Measurements from ENCODE around the gene PGAP6. TPM values are rescaled to one million over a fixed set of nuclear protein-coding genes. Genes with fewer than 3 reads are reported as not detected.

Gene PGAP6
- total and polyA plus RNA-seq, 2 of the 8 experiments (the other 6 are each of a cell fraction or from before 2014, with no cell fraction given) = 86.8 to 364 TPM

GRCh38 chr16:380762-381011 lies 1.1 kb downstream of the PGAP6 start:
- peaks cover 4% of the 10 kb centered on the region; the same call in 1 of the 2 replicates for H3K79me1 ChIP-seq (ENCODE audit: low read depth, low read length)
- no peak overlapping the region for H3K23ac ChIP-seq (ENCODE audit: insufficient read length)
- peak overlapping the region; percentile 84; the same call in 1 of the 2 replicates for H2BK12ac ChIP-seq (ENCODE audit: low read depth, low read length)
- peaks cover 11 to 24% of the 10 kb centered on the region in 2 experiments for H4K20me1 ChIP-seq (replicated peaks in 1 of 2; ENCODE audit: control insufficient read depth in 1 of 2, insufficient read depth in 2 of 2, low read length in 2 of 2)
- no peak for FAIRE-seq
- peak overlapping the region; percentile 87; the same call in 1 of the 2 replicates for H2BK5ac ChIP-seq (ENCODE audit: low read depth, low read length)
- no peak overlapping the region for H4K8ac ChIP-seq (ENCODE audit: extremely low read depth, insufficient read depth, low read length)
- peak overlapping the region; percentile 59 to 94 (median 82) for H3K4me3 ChIP-seq (ENCODE audit: extremely low read depth in 1 of 4, insufficient read depth in 2 of 4, low read depth in 3 of 4, low read length in 4 of 4)
- peak overlapping the region; percentile 68 to 93 for H3K4me2 ChIP-seq (ENCODE audit: insufficient read depth in 1 of 2, low read depth in 2 of 2, low read length in 2 of 2)
- peak overlapping the region; percentile 99; the same call in 1 of the 2 replicates for H2BK15ac ChIP-seq (ENCODE audit: low read length)
- no peak overlapping the region for H2BK120ac ChIP-seq (replicated peaks; ENCODE audit: low read depth, low read length)
- H3K4ac ChIP-seq (replicated peaks; ENCODE audit: insufficient read length, low read depth, low read length) = no peak overlapping the region
- ChIA-PET POLR2A (ENCODE audit: partially characterized antibody) (interaction anchor here (0.8 to 3.0 kb wide), 6 partner anchors 10 to 327 kb away, joined by 3 to 22 read pairs (median 4); partner anchors contain the start of genes DECR2, MRPL28, POLR3K and SNRNP25), CTCF (ENCODE audit: partially characterized antibody) (no interaction called here)
- H2BK20ac ChIP-seq (ENCODE audit: low read length) = no peak overlapping the region
- H3K18ac ChIP-seq (ENCODE audit: extremely low read depth, low read length) = peak overlapping the region; percentile 48; the same call in 1 of the 2 replicates
- peaks cover 8 to 28% (median 19%) of the 10 kb centered on the region in 4 experiments for H3K4me1 ChIP-seq (replicated peaks in 1 of 4; ENCODE audit: control insufficient read depth in 3 of 4, insufficient read depth in 4 of 4, low read length in 3 of 4)
- peak overlapping the region; percentile 28 for H4K5ac ChIP-seq (ENCODE audit: insufficient read length, low read depth, low read length)
- DNase-seq (ENCODE audit: low read depth in 1 of 2, low spot score in 2 of 2) = no peak
- H2AK5ac ChIP-seq (ENCODE audit: low read depth, low read length) = no peak overlapping the region
- H3K9ac ChIP-seq (replicated peaks in 1 of 4; ENCODE audit: extremely low read depth in 1 of 4, low read depth in 3 of 4, low read length in 3 of 4) = peak overlapping the region in 3 of 4 experiments; percentile 42 to 55 (median 50); a peak in 3 of 7 replicates
- H3K14ac ChIP-seq (ENCODE audit: insufficient read length) = no peak overlapping the region
- no peaks in the 10 kb centered on the region for H3K9me3 ChIP-seq (ENCODE audit: insufficient read depth in 2 of 2, low read depth in 1 of 2, low read length in 1 of 2)
- H4K91ac ChIP-seq (replicated peaks; ENCODE audit: insufficient read length, low read length) = no peak overlapping the region
- H3K79me2 ChIP-seq (ENCODE audit: control insufficient read depth in 1 of 2, insufficient read depth in 2 of 2, low read length in 2 of 2) = peaks cover 0 to 24% of the 10 kb centered on the region in 2 experiments; a peak in 2 of 4 replicates
- peaks cover 13% of the 10 kb centered on the region for H3K23me2 ChIP-seq (ENCODE audit: low read depth, low read length)
- peaks cover 0 to 3% (median under 1%) of the 10 kb centered on the region in 4 experiments; a peak in 2 of 7 replicates for H3K27me3 ChIP-seq (replicated peaks in 1 of 4; ENCODE audit: control insufficient read depth in 3 of 4, extremely low read depth in 1 of 4, insufficient read depth in 3 of 4, low read length in 3 of 4)
- H2AFZ ChIP-seq (ENCODE audit: low read length) = no peak overlapping the region
- H3K56ac ChIP-seq (replicated peaks; ENCODE audit: insufficient read length, low read depth, low read length) = no peak overlapping the region
- H3K36me3 ChIP-seq (ENCODE audit: control insufficient read depth in 2 of 4, insufficient read depth in 4 of 4, low read length in 3 of 4) = peaks cover 0 to 21% (median 7%) of the 10 kb centered on the region in 4 experiments; a peak in 7 of 8 replicates
- H3K27ac ChIP-seq (ENCODE audit: low read depth, low read length) = peak overlapping the region; percentile 37; the same call in 1 of the 2 replicates
- WGBS, 2 experiments (ENCODE audit: extremely low coverage in 1 of 2, insufficient coverage in 1 of 2, insufficient read length in 1 of 2, insufficient replicate concordance in 2 of 2, low coverage in 1 of 2, low lambda C conversion rate in 2 of 2, missing lambda C conversion rate in 1 of 2) = 7% methylated on average over 6 of the region's 12 CpGs; no CpG with 5 or more reads in 1 of the 2 experiments
- TF ChIP-seq KDM5A (IDR thresholded peaks at IDR 0.05; ENCODE audit: low read length) = no peak
- no peak for TF ChIP-seq POU5F1 (IDR thresholded peaks at IDR 0.05; ENCODE audit: low read depth, low read length)
- TF ChIP-seq RBBP5 (IDR thresholded peaks at IDR 0.05; ENCODE audit: borderline replicate concordance, low read depth, low read length) = no peak
- TF ChIP-seq EGR1 (IDR thresholded peaks at IDR 0.05; ENCODE audit: borderline replicate concordance, low read depth, low read length) = no peak
- TF ChIP-seq NRF1 (IDR thresholded peaks at IDR 0.05; ENCODE audit: low read depth, low read length) = no peak
- no peak for TF ChIP-seq NANOG (IDR thresholded peaks at IDR 0.05; ENCODE audit: insufficient read depth, low read depth, low read length, poor library complexity, severe bottlenecking)
- no peak for TF ChIP-seq FOSL1 (IDR thresholded peaks at IDR 0.05; ENCODE audit: insufficient read depth, low read depth, low read length)
- TF ChIP-seq MAFK (IDR thresholded peaks at IDR 0.05; ENCODE audit: low read depth, low read length) = no peak
- TF ChIP-seq JUND (IDR thresholded peaks at IDR 0.05; ENCODE audit: low read length) = no peak
- TF ChIP-seq BRCA1 (IDR thresholded peaks at IDR 0.05; ENCODE audit: low read depth, low read length) = no peak
- no peak for TF ChIP-seq TBP (IDR thresholded peaks at IDR 0.05; ENCODE audit: low read depth, low read length)
- TF ChIP-seq CBX8 (IDR thresholded peaks at IDR 0.05; ENCODE audit: borderline replicate concordance, low read depth, low read length) = no peak
- TF ChIP-seq SUZ12 (IDR thresholded peaks at IDR 0.05; ENCODE audit: low read length) = no peak
- TF ChIP-seq BCL11A (IDR thresholded peaks at IDR 0.05; ENCODE audit: low read depth in 2 of 2, low read length in 2 of 2) = no peak
- TF ChIP-seq SRF (IDR thresholded peaks at IDR 0.05; ENCODE audit: low read depth, low read length) = no peak

Measured in H1 (cell line).